Fibroblast of skin of left quadriceps (primary cell): Measurements from ENCODE around the gene CRY2.
"Not testable (repeated sequence)": the region's sequence is repeated elsewhere in the genome, so short reads cannot be mapped to it uniquely, and the experiment has no call there.

Experiments
- DNase-seq, 2 experiments: peaks; one replicate each; pipeline ENCODE4 v3.0.0-alpha.2; 2013; ENCODE audit warnings: low read depth in 2 of 2

Gene CRY2

DNA sequence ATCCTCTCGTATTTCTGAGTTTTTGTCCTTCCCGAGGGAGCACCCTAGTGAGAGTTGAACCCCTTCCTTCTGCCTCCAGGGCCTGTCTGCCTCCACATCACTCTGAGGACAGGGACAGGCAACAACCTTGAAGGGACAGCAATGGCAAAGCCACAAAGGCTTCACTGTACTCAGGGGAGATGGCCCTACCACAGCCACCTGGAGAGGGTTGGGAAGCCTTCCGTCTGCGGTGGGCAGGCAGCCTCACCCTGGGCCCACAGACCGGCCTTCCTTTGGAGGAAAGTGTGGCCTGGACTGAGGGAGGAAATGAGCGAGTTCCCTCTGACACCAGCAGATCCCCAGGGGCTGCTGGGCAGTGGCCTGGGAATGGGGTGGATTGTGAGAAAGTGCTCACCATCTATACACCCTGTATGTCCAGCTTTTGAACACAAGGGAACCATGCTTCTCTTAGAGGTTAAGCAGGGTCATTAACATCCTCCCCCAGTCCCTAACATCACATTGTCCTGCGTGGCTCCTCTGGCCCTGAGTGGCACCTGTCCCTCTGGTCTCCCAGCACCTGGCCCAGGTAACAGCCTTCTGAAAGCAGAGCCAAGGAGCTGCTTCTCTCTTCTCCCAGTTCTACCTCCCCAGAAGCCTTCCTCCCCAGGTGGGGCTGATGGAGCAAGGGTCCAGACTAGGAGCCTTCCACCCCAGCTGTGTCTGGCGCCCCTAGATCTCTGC lies 35.5 kb upstream of the CRY2 start:
- DNase-seq, result no peak

DNA sequence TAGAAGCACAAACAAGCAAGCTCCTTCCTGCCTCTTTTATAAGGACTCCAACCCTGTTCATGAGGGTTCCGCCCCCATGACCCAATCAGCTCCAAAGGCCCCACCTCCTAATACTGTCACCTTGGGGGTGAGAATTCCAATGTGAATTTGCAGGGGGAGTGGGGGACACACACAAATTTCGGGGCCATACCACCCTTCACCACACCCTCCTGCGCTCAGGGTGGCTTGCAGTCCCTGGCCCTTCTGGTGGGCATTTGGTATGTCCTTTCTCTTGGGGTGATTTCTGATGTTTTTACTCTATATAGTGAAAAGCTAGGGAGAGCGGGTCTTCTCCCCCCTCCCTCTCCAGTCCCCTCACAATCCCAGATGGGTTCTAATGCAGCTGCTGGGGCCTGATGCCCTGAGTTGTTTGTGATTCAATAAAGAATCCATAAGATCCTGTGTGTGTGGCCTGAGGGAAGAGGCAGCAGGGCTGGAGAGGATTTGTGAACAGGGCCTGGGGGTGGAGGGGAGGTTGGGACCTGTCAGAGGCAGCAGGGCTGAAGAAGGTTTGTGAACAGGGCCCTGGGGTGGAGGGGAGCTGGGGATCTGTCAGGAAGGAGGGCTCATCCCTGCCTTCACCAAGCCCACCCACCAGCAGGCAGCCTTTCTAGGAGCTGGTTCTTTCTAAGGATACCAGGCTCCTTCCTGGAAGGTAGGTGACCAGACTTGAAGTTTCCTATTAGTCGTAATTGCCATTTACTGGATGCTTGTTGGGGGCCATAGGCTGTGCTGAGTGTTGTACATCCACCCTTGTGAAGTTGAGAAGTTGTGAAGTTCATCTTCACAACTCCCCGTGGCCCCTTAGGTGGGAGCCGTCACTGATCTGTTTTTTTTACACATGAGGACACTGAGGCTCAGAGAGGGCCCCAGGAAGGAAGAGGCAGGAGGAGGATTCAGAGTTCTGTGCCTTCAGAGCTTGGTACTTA lies 34.4 kb upstream of the CRY2 start:
- DNase-seq, result no peak

DNA sequence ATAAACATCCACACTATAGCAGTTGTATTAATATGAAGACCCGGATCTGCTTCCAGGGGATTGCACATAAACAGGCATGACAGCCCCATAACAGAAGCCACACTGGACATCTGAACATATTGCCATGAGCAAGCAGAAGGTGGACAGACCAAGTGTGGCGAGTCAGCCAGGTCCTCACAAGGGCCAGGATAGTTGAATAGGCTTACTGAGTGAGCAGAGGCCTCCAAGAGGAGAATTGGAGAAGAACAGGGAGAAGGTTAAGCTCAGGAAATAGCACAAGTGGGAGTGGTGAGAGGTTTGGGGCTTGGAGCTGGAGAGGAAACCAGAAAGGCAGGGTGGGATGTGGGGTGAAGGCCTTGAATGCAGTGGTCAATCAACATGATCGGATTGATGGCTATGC lies 31.5 kb upstream of the CRY2 start:
- DNase-seq, result no peak

DNA sequence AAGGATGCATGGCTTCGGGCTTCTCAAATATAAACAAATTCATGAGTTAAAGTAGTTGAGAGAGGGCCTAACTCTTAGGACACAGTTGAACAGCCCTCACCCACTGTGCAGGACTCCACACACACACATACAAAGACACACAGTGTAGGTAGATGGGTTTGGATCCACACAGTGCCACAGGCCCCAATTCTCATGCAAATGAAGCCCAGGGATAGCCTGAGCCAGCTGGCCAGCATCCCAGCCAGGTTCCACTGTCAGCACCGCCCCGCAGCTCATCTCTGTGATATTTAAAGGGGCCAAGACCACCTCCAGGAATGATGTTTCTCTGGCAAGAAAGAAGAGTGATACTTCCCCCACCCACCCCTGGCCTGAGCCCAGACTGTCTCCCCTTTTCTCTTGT lies 30.7 kb upstream of the CRY2 start:
- no peak for DNase-seq

DNA sequence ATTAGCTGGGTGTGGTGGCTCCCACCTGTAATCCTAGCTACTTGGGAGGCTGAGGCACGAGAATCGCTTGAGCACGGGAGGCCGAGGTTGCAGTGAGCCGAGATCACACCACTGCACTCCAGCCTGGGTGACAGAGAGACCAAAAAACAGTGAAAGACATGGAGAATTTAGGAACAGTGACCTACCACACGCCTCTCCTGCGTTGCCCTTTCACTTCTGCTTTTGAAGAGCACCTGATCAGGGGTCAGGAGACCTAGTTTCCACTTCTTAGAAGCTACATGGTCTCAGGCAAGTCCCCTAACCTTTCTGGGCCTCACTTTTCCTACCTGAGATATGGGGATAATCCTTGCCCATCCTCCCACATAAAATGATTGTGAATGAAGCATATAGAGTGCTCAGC lies 30.1 kb upstream of the CRY2 start:
- DNase-seq, result no peak

DNA sequence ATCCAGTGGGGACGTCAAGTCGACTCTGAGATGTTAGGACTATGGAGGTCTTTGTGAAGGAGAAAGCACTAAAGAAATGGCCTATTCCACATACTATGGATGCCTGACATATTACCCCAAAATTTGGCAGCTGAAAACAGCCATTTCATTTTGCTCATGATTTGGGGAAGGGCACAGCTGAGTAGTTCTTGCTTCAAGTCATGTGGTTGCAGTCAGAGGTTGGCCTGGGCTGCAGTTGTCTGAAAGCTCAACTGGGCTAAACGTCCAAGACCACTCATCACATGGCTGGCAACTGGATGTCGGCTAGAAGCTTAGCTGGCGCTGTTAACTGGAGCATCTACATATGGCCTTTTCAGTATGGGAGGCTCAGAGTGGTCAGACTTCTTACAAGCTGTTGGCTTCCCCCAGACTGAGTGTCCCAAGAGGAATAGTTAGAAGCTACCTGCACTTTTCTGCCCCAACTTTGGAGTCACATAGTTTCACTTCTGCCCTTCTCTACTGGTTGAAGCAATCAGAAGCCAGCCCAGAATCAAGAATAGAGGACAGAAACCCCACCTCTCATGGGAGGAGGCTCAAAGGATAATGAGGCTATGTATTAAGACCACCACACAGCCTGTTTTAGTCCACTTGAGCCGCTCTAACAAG lies 28.2 kb upstream of the CRY2 start:
- DNase-seq, result no peak

DNA sequence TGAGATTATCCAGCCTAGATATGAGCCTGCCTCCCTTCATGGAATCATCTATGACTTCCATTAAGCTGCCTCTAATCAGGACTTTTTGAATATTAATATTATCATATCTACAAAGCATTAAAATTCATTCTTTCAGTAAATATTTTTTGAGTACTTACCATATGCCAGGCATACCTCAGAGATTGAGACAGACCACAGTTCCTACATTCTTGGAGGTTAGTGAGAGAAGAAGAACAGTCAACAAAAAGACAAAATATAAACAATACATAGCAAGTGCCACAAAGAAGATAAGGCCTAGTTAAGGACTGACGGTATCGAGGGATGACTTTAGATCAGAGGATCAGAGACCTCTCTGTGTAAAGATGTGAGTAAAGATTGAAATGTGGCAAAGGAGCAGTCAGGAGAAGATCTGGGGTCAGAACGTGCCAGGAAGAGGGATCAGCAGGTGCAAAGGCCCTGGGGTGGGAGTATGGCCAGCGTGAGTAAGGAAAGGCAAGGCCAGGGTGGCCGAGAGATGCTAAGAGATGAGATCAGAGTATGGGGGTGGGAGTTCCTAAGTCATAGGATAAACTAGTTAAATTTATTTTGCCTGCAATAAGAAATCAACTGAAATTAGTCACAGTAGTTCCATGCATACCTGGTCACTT lies 26.9 kb upstream of the CRY2 start:
- DNase-seq, result no peak

DNA sequence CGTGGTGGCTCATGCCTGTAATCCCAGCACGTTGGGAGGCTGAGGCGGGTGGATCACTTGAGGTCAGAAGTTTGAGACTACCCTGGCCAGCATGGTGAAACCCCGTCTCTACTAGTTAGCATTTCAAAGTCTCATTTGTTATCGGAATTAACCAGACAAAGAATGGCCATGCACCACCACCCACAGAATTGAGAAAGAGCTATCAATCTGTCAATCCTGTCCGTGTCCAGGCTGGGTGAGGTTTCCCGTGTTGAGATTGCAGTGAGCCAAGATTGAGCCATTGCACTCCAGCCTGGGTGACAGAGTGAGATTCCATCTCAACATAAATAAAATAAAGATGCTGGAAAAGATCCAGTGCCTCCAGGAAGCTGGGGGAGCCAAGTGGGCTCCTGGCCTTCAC lies 20.8 kb upstream of the CRY2 start:
- not testable (repeated sequence) for DNase-seq

DNA sequence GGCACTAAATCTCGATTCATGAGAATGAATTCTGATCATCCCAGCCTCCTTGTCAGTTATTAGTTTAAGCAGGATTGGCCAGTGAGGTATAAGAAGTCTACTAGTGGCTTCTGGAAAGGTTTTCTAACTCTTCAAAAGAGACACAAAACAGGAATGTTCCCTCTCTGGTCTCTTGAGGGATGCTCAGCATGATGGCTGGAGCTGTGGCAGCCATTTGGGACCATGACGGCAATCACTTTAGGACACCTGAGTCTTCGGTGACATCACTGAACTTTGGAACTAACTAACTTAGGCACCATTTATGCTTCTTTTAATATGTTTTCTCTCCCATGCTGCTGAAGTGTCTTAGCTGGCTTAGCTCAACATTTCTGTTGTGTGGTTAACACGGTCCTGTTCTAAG lies 20.2 kb upstream of the CRY2 start:
- no peak for DNase-seq

DNA sequence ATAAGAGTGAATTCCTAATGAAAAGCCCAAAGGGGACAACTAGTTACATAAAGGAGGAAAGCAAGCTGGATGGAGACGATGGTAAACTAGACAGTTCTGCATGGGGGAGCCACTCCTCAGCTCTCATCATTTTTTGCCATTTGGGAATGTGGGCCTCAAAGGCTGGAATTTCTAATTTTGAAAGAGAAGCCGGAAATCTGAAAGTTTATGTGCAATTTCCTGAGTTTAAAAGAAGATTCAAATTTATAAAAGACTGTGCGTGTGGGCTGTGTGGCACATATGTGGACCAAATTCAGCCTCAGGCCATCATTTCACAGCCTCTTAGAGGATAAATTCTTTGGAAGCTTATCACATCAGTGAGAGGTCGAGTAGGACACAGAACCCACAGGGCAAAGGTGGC lies 18.3 kb upstream of the CRY2 start:
- no peak for DNase-seq

DNA sequence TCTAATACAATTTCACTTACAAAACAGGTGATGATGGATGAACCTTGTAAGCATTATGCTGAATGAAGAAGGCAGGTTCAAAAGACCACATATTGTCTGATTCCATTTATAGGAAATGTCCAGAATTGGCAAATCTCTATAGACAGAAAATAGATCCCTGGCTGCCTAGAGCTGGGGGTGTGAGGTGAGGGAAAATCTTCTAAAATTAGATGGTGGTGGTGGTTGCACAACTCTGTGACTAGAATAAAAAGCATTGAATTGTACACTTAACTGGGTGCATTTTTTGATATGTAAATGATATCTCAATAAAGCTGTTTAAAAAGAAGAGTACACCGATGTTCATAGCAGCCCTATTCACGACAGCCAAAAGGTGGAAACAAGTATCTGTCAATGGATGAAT lies 16.7 kb upstream of the CRY2 start:
- DNase-seq, result no peak

DNA sequence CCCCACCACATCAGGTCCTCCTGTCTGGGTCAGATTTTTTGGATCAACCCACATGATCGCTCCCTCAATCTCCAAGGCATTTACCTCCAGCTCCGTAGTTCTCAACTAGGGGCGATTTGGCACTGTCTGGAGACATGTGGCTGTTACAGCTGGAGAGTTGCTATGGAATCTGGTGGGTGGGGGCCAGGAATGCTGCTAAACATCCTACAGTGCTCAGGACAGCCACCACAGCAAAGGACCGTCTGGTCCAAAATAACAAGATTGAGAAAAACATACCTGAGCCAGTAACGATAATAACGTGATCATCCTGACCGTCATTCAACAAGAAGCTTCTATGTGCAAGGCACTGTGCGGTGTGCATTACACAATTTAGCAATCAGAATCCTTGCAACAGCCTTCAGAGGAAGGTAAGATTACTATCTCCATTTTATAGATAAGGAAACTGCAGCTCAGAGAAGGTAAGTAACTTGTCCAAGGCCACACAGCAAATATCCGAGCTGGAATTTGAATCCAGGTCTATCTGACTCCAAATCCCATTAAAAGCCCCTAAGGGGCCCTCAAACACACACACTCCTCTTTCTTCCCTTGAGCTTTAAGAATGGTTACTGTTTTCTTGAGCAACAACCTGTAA lies 14.3 kb upstream of the CRY2 start:
- DNase-seq, result no peak

DNA sequence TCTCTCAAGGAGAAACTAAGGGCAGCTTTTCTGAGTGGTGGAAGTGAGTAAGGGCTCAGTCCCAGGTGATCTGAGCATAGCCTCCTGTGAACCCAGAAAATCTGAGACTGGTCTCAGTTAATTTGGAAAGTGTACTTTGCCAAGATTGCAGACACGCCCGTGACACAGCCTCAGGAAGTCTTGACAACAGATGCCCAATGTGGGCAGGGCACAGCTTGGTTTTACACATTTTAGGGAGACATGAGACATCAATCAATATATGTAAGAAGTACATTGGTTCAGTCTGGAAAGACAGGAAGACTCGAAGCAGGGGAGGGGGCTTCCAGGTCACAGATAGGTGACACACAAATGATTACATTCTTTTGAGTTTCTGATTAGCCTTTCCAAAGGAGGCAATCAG lies 13.5 kb upstream of the CRY2 start:
- no peak for DNase-seq

DNA sequence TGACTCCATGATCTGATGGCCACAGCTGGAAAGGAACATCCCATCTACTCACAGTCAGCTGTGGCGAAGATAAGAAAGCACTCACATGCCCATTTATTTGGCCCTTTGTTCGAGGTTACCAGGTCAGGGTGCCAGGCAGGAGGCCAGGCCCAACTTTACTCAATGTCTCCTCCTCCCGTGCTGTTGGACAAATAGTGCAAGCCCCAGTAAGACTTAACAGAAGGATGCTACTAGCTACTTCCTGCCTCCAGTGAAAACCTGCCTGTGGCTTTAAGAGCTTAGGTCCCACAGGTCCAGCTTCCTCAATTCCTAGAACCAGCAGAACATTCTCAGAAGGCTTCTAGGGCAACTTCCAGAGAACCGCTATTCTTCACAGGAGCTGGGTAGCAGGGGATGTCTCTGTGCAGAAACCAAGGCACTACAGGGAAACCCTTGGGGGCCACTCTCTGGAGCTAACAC lies 12.9 kb upstream of the CRY2 start:
- DNase-seq, result no peak

DNA sequence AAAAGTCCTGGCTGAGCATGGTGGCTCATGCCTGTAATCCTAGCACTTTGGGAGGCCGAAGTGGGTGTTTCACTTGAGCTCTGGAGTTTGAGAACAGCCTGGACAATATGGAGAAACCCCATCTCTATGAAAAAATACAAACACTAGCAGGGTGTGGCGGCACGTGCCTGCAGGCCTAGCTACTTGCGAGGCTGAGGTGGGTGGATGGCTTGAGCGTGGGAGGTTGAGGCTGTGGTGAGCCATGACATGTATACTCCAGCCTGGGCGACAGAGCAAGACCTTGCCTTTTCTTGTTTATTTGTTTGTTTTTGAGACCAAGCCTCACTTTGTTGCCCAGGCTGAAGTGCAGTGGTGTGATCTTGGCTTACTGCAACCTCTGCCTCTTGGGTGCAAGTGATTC lies 8.1 kb upstream of the CRY2 start:
- no peak for DNase-seq

DNA sequence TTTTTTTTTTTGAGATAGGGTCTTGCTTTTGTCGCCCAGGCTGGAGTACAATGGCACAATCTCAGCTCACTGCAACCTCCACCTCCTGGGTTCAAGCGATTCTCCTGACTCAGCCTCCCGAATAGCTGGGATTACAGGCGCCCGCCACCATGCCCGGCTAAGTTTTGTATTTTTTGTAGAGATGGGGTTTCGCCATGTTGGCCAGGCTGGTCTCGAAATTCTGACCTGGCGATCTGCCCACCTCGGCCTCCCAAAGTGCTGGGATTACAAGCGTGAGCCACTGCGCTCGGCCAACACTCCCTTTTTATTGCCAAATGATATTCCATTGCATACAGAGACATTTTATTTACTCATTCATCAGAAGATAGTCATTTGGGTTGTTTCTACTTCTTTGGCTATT lies 7.0 kb upstream of the CRY2 start:
- not testable (repeated sequence) for DNase-seq

DNA sequence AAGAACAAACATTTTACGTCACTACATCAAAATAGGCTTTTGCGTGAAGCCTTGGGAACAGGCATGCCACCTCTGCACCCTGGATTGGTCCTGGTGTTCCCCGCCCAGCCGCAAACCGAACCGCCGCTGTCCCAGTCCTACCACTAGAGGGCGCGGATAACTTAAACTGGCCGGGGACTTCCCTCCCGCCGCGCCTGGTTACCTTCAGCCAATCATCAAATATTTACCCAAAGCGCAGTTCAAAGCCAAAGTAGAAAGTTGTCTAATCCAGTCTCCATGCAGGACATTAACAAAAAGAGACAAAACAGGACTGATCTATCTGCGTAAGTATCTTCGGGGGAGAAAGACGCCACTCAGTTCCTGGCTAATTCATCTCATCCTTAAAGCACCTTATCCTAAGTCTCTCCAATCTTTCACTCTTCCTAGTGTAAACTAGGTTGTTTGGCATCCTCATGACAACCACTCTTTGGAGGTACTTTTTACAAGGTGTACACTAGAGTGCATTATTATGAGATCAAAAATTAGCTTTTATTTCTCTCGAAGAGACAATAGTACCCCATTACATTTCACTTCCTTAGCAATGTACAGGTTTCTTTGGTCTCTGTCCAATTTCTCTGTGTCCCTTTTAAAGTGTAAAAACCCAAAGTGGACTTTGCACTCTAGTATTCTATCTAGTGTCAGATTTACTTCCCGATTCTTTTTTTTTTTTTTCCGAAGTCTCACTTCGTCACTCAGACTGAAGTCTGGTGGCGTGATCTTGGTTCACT lies 3.9 kb upstream of the CRY2 start:
- DNase-seq, result peak; percentile 53 to 56

DNA sequence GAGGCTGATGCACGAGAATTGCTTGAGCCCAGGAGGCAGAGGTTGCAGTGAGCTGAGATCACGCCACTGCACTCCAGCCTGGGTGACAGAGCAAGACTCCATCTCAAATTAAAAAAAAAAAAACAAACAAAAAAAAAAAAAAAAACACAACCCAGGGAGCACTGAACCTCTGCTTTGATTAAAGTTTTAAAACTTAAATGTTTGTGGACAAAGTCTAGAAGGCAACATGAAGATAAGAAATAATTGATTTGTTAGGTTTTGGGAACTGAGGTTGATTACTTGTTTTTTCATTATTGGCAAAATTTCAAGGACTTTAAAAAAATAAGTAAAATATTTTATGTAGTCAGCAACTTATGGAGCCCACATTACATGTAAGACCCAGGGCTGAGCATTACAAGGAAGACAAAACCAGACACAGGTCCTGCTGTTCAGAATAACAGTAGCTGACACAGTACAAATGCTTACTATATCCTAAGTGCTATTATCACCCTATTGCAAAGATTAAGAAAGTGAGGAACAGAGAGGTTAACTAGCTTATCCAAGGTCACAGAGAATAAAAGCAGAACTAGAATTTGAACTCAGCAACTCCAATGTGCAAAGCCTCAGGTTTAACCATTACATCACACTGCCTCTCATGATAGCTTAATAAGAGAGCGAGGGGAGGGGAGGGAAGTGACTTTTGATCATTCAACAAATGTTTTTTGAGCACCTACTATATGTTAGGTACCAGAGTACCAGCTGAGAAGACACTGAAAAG lies 2.3 kb upstream of the CRY2 start:
- DNase-seq, result no peak

DNA sequence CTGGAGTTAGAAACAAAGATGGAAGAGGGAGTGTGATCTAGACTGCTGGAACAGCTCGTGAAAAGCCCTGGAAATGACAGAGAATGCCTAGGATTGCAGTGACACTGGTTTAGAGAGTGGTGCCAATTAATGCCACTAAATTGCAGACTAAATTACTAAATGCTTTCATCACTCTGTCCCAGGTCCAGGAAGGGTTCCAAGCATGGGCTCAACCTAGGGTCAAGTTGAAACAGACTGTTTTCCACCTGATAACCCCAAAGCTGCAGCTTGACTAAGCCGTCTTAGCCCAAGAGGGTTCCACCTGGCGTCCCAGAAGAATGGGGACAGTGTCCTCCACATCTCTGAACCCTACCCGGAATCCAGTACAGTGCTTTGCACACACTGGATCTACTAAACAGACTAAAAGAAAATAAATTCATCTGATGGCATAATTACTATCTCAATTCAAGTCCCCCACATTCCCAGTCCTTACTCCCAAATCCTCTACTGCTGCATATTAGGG lies 1.1 kb upstream of the CRY2 start:
- DNase-seq, result no peak

DNA sequence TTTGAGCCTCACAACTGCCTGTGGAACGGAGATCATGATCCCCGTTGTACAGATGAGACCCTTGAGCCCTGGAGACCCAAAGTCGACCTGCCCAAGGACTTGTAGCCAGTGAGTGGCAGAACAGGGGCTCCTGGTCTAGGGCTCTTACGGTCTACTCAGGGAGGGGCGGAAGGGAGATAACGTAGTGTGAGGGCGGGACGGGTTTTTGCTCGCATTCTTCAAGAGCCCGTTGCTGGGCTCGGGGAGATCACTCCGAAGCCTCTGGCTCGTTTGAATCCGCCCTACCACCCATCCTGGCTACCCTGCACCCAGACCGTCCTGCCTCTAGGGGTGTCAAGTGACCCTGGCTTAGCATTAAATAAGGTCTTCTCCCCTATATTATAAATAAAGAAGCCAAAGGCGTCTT lies 639 bp downstream of the CRY2 start:
- no peak for DNase-seq
